Stimulated activated CD8-positive, alpha-beta memory T cell treated with anti-CD3 and anti-CD28 coated beads, Interleukin-15, amount 100 ng/mL, for 1 hour (primary cell): ENCODE results near the gene TRIM65.

ENCODE experiments used
- DNase-seq: peaks from one replicate; pipeline ENCODE4 v3.0.0-alpha.2; 2020; ENCODE audit warnings: low read depth

Gene TRIM65

DNA sequence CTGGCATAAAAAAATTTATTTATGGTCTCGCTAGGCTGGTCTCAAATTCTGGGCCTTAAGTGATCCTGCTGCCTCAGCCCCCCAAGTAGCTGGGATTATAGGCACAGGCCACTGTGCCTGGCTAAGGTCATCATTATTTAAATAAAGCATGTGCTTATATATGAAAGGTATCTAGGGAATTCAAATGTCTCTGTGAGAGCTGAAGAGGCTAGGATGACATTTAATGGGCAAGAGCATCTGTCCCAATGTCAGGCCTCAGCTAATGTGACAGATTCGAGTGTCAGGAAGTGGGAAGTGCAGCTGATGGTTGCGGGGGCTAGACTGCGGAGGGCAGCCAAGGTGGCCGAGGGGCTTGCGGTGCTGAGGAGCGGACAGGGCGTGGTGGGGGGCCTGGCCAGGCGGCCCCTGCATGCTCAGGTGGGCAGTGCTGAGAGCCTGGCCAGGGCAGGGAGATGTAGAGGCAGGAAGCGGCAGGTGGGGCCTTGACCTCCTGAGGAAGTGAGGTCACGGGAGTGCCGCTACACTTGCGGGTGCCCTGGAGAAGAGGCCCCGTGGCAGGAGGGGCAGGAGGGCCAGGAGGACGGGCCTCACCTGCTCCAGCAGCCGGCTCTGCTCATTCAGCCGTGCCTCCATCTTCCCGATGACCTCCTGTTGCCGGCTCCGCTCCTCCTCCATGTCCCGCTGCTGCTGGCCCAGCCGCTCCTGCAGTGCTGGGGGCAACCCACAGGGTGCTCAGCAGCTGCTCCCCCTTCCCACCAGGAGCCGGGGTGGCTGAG lies 20.6 kb upstream of the TRIM65 start:
- DNase-seq: no peak

DNA sequence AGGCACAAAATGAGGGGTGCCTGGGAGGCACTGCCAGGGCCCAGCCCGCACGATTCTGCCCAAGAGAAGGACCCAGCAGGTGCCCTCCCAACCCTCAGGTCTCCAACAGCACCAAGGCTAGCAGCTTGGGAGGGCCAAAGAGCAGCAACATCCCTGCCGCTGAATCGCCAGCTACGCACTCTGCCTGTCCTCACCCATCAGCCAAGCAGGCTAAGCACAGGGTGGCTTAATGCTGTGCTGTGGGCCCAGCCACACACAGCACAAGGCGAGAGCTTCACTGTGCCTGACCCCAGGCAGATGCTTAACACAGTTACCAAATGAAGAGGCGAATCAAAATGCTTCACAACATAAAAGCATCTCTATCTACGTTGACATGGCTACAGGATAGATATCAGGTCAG lies 18.5 kb upstream of the TRIM65 start:
- DNase-seq: no peak

DNA sequence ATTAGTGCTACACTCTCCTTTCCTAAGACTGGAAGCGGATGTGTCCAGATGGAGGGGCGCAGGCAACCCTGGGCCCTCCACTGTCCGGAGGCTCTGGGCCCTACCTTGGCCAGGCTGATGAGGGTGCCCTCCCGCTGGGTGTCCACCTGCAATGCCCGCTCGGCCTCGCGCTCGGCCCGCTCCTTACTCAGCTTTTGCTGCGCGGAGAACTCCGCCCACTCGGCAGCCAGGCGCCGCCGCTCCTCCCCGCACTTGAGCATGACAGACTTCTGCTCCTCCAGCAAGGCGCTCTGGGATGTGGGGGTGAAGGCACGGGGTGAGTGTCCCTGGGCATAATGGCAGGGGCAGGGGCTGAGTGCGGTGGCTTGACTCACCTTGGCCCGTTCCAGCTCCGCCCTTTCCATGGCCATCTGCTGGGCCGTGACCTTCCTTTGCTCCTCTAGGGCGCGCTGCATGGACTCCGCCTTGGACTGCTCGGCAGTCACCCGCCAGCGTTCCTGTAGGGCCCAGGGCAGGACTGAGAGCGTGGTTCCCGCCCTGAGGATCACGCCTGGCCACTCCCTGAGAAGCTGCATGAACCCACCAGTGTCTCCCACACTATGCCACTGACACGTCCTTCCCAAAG lies 18.0 kb upstream of the TRIM65 start:
- no peak for DNase-seq

DNA sequence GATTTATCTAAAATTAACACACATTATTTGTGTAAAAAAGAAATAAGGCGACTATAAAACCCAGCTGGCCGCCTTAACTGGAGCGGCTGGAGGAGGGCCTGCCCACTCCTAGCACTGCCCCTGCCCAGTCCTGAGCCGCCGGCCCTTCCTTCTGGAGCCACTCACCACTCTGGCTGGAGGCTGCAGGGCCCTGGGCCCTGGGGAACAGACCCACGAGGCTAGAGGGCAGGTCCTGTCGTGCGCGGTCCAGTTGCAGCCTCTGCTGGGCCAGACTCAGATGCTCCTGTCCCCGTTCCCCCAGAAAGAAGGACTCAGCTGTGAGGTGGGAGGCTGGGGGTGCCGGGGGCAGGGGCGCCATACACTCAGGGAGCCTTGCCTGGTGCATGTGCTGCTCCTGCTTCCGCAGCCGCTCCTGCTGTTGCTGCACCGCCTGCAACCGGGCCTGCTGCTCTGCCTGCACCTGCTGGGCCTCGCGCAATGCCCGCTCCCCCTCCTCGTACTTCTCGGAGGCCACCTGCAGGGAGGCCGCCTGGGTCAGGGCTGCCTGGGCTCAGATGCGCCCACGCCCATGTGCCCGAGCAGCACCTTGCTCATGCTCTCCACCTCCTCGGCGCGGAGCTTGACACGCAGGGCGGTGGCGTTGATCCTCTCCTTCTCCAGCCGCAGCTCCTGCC lies 16.9 kb upstream of the TRIM65 start:
- no peak for DNase-seq

DNA sequence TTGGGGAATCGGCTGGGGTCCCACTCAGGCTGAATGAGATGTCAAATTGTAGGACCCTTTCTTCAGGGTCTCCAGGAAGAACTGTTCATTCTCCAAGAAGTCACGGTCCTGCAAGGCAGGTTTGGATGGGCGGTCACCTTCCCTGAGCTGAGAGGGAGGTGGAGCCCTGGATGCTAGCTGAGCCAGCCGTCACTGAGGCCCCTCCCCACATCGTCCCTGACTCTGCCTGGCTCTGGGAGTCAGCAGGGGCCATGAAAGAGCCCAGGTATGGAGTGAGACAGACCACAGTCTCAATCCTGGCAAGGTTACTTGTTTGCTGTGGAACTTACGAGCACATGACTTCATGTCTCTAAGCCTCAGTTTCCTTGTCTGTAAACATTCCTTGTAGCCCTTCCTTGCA lies 13.9 kb upstream of the TRIM65 start:
- no peak for DNase-seq

DNA sequence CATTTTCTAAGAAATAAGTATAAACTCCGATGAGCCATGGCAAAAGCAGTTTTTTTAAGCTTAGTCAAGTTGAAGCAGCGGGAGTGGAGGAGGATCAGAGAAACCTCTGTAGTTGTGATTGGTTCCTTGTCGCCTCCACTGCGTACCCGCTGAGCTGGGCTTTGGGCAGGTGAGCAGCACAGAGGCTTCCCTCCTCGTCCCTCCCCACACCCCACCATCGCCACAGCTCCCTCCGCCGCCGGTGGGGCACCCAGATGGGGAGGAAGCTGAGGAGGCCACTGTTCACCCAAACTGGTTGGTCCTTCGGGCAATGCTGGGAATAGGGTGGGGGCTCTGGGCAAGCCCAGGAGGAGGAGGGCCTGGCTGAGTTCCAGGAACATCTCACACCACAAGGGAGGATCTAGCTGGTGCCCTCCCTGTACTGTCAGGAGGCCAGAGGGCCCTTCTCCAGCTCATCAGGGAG lies 13.1 kb upstream of the TRIM65 start:
- DNase-seq: no peak

DNA sequence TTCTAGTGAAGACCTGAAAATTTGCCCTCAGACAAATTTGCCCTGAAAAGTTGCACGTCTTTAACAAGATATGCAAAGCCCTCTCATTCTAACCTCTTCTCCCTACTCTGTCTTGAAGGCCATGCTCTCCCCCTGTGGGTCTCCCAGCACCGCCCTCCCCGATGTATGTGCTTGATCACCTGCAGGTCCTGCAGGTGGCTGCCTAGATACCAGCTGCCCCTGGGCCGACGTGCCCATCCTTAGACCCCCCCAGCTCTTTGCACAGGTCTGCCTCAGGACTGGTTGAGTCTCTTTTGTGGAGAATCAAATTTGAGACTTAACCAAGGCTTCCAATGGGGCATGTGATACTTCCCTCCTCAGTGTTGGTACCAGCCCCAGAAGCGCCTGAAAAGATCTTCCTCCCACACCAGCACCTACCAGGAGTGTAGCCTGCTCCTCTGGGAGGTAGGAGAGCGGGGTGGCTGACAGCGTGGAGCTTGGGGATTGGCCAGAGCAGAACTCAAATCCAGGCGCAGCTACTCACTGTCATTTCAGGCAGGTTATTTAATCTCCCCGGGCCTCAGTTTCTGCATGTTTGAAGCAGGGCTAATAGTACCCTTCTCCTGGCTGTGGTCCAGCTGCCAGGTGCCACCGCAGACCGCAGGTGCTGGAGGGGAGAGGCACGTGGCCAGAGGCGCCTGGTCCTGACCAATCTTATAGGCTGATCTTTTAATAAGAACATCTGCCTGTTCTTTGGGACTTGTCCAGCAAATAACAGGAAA lies 12.5 kb upstream of the TRIM65 start:
- DNase-seq: no peak

DNA sequence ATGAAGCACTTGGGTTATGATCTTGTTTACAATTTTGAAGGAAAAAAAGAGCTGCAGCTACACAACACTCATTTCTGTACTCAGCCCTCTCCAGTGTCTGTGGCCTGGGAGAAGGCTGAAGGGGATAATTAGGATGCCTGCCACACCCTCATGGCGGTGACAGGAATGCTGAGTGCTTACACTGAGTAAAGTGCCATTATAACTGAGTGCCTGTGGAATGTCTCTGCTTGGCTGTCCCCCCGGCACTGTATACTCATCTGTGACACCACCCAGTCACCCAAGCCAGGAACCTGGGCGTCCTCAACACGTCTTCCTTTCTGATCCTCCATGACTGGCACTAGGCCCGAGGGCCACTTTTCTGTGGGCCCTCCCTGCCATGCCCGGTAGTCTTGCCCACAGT lies 11.4 kb upstream of the TRIM65 start:
- DNase-seq: no peak

DNA sequence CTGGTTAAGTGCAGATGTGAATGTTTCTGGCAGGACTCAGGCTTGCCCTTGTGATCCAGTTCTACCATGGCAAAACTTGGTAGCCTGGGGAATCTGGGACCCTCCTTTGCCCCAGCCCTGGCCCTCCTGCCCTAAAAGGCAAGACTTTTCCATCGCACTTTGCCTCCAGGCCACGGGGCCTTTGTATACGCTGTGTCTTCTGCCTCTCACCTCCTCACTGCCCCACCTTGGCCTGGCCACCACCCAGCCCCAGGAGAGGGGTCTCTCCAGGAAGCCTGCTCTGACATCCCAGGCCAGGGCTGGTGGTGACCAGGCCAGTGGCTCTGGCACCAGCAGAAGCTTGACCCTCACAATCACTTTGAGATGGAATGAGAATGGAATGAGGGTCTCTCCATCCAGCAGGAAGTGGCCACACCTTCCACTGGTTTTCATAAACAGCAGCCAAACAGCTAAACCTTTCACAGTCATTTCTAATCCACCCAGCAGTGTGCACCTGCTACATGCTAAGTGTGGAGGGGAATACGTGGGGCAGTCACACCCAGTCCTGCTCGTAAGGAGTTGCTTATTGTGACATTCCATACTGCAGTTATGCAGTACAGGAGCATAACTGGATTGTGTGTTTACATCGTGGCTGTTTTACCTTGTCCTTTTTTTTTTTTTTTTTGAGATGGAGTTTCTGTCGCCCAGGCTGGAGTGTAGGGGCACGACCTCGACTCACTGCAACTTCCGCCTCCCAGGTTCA lies 9.6 kb upstream of the TRIM65 start:
- no peak for DNase-seq

DNA sequence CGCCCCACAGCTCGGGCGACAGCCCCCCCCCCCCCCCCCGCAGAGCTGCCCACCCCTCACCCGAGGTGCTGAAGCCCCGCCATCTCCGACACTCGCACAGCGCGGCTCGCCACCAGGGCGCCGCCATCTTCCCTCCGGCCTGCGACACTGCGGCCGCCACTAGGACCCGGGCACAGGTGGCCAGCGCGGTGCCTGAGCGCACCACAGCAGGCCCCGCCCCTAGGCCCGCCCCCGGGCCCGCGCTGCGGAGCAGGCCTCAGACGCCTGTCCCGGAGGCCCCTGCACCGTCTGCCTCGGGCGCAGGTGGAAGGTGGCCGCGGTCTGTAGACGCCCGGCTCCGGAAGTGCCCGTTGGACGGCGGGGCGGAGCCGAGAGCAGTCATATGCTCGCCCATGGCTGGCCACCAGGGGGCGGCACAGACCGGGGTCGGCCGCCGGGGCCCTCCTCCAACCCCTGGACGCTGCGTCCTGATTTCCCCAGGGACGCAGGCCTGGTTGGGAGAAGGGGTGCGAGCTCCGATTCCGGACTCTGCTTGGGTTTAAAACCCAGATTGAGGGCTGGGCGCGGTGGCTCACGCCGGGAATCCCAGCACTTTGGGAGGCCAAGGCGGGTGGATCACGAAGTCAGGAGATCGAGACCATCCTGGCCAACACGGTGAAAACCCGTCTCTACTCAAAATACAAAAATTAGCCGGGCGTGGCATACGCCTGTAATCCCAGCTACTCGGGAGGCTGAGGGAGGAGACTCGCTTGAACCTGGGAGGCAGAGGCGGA lies 8.2 kb upstream of the TRIM65 start, which contains the start of gene MRPL38:
Gene MRPL38 (minus strand): TSS at position 136 of the 773 bp plus-strand sequence. CDS start 9 bp downstream, at position 127.
- peak; percentile 77 for DNase-seq

DNA sequence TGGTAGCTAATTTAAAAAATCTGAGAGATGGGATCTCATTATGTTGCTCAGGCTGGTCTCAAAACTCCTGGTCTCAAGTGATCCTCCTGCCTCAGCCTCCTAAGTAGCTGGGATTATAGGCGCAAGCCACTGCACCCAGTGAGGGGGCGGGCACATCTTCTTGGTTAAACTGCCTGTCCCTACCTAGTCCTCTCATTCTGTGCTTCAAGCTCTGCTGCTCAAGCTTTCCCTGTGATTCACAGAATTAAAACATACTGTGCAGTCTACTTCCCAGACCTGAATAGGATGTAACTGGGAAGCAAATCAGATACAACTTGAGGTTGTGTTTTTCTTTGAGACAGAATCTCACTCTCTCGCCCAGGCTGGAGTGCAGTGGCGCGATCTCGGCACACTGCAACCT lies 5.7 kb upstream of the TRIM65 start:
- no peak for DNase-seq

DNA sequence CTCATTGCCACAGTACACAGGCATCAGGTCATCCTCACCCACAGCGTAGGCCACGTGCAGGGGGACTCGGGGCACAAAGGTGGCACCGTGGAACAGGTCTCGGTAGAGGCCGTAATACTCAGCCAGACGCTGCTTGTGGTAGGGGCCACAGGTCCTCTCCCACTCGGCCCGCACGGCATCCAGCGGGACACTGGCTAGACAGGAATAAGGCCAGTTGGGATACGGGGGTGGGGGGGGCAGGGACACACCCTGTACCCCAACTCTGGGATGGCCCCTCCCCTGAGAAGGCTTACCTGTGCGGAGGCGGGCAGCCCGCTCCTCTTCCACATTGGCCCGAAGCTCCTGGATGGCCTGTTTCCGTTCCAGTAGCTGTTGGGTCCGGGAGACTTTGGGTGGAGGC lies 5.0 kb upstream of the TRIM65 start:
- no peak for DNase-seq

DNA sequence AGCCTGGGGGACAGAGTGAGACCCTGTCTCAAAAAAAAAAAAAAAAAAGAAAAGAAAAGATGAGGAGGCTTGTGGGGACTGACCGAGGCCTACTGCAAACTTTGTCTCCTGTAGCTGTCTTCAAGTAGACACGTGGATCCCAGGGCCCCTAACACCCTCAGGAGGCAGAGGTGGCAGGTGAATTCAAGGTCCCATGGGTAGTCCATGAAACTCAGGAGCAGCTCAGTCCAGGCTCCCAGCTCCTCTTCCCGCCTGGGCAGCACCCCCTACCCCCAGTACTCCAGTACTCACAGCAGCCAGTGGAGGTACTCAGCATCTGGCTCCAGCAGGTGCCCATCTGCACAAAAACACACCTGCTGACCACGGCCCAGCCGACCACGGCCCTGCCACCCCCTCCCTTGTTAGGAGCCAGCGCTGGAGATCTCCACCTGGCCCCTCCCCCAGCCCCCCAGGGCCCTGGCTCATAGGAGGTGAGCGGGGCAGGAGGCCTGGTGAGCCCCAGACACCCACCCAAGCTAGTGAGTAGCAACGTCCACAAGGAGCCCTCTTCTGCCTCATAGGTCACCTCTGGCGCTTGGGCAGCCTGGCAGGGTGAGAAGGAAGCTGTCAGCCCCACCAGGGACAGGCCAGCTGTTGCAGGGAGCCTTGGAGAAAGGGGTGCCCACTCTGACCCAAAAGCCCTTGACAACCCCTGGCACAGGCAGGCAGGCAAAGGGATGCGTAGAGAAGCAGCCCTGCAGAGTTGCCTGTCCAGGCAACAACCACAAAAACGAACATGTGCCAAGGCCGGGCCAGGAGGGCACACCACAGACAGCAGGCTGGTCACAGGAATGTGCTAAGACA lies 4.2 kb upstream of the TRIM65 start:
- no peak for DNase-seq

DNA sequence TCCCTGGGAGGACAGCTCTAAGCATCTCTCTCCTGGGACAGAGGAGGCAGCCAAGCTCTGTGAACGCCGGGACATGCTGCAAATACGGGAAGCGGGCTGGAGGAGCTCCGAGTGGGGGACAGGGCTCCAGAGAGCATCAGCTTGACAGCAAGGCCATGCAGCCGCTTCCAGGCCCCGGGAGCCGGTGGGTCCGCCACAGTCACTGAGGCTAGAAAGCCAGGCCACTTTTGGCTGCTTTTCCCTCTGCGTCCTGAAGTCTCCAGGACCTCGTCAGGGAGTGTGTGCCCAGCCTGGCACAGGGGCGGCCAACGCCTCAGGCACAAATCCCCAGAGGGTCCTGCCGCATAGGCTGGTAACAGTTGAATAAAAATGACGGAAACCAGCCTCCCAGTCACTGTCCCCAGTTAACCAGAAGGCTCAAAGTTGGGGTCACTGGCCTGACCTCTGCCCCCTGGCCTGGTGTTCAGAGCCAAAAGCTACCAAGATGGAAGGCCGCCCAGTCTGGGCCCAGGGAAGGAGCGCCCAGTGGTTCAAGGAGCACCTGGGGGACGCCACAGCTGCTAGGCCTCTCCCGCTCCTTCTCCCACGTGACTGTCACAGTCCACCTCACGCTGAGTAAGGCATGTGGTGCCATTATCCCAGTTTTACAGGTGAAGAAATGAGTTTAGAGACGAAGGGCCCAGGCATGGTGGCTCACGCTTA lies 3.2 kb upstream of the TRIM65 start:
- no peak for DNase-seq

DNA sequence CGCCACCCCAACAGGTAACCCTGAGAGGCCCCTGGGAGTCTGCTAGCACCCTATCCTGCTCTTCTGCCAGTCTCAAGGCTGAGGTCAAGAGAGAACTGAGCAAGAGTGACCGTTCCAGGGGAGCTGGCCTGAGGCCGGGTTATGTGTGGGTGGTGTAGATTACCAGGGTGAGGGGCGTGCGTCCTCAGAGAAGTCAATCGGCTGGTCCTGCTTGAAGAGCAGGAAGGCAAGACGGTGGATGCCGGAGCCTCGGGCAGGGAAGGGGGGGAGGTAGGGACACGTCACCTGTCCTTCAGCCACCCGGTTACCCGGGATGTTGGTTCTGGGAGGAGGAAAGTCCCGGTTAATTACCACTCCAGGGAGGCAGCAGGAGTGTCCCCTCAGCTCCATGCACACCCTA lies 2.6 kb upstream of the TRIM65 start:
- no peak for DNase-seq

DNA sequence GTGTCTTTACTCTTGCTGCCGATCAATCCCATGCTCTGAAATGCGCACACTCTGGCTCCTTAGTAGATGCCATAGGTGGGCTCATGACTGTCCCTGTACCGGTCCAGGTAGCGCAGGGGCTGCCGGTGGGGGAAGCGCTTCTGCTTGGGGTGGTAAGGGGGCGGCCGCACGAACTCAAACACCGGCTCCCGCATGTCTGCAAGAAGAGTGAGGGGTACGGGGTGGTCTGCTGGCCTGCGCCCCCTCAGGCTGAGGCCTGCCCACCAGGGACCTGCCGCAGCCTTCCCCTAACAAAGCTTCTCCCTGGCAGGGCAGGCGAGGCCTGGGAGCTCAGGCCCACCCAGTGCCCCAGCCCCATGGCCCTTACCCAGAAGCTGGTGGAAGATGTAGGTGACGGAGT lies 2.0 kb upstream of the TRIM65 start:
- DNase-seq: no peak

DNA sequence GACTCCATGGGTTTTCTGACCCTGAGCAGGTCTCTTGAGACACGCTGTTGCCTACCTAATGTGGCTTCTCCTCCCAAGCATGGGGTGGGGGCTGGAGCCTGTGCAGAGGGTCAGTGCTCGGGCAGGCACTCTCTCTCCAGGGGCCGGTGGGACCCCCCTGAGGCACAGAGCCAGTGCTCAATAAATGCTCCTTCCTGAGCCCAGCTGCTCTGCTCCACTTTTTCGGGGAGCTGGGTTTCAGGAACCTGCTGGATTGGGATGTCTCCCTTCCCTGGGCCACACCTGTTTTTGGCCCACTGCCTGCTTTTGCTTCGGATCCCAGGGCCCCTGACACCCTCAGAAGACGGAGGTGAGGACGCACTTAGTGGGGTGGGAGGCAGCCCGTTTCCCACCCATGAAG lies 1.3 kb upstream of the TRIM65 start:
- DNase-seq: no peak

DNA sequence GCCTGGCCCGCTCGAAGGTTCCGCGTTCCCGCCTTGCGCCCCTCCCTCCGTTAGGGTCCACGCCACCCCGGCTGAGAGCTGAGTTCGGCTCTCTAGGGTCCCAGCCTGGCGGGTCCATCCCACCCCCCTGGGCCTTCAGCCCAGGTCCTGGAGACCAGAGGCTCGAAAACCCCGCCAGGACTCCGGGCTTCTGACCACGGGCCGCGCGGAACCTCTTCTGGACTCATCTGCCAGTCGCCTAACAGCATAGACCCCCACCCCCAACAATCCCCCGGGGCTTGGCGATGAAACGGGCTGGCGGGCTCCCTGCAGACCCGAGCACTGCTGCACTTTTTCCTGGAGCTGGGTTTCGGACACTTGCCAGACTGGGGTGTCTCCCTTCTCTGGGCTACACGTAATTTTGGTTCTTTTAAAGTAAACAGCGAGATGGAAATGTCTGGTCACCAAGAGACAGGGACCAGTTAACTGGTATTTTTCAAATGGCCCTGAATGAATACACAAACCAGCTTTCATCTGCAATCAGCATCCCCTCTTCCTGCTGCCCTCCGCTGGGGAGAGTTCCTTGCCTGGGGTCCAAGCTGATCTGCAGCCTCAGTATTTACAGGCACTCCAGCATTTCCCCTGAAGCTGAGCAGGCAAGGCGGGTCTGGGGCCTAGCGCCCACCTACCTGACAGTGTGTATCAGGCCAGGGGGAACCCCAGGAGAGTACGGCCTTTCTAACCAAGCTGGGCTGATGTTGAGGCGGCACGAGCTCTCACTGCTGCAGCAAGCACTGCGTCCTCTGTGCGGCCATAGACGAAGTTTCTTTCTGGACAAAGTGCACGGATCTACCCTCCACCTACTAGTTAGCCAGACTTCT lies 639 bp upstream of the TRIM65 start:
- DNase-seq: no peak
